ENCODE measurements around the gene PLA2G4A.

The PLA2G4A gene

GRCh38 chr1:186978596-186979556 is 150.1 kb downstream of the PLA2G4A start:
- DNase-seq (ENCODE audit: low spot score) = no peak

DNA sequence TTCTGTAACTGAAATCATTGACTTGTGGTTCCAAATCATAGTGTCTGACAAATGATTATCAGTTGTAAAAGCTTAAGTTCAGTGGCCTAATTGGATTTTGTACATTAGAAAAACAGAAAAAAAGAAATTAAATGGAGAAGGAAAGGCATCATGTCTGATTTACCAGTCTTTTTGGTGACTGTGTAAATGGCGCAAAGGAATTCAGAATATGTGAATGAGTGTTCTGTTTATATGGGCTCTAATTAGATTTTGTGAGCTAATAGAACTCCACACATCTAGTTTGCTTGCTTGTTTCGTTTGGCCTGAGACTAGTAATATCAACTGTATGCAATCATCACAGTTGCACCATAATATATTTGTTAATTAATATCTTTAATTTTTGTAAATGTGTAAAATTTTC is 151.7 kb downstream of the PLA2G4A start:
- DNase-seq (ENCODE audit: low spot score) = no peak

- no peak for DNase-seq (ENCODE audit: low spot score)
Observed at GRCh38 chr1:186982116-186982515, 153.4 kb downstream of the PLA2G4A start.

DNA sequence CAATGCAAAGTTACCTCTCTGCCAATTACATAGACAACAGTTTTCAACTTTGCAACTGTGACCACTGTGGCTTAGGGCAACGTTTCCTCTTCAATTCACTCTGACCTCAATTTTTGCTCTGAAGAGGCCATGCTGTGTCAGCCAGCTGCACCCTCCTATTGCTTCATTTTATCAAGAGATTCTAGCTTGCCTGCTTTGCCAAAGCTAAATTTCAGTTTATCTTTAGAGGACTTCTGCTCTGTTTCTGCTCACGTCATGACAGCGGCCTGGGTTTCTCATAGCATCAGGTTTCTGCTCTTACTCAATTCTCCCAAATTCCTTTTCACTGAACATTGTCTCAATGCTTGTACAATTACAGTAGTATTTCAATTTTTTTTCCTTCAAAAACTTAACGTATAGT is 154.6 kb downstream of the PLA2G4A start:
- peak; percentile 46 for DNase-seq (ENCODE audit: low spot score)

- no peak for DNase-seq (ENCODE audit: low spot score)
Observed at GRCh38 chr1:186984959-186985358, 156.2 kb downstream of the PLA2G4A start.

GRCh38 chr1:186985889-186986491 is 157.2 kb downstream of the PLA2G4A start:
- peak; percentile 15 for DNase-seq (ENCODE audit: low spot score)

- DNase-seq (ENCODE audit: low spot score) = no peak
Observed at GRCh38 chr1:186987065-186987464, 158.3 kb downstream of the PLA2G4A start.

GRCh38 chr1:186987769-186988168 is 159.0 kb downstream of the PLA2G4A start:
- DNase-seq (ENCODE audit: low spot score) = no peak

DNA sequence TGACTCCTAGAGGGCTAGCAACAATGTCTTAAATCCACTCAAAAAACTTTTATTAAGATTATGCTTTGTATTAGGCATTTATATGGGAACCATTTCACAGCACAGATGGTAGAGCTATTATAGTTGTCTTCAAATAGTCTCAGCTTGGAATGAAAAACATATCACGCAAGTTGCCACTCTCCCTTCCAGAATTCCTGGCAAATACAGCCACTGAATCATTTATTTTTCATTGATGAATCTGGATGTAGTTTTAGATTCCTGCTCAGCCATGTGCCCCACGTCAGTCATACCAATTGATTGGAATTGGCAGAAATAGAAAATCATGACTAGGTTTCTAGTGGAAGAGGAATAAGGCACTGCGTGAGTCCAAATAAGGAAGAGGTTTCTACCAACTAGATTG is 165.2 kb downstream of the PLA2G4A start:
- DNase-seq (ENCODE audit: low spot score) = no peak

GRCh38 chr1:186994897-186995296 is 166.1 kb downstream of the PLA2G4A start:
- DNase-seq (ENCODE audit: low spot score) = no peak

- no peak for DNase-seq (ENCODE audit: low spot score)
Observed at GRCh38 chr1:186996816-186997215, 168.1 kb downstream of the PLA2G4A start.

- no peak for DNase-seq (ENCODE audit: low spot score)
Observed at GRCh38 chr1:186997877-186998276, 169.1 kb downstream of the PLA2G4A start.

DNA sequence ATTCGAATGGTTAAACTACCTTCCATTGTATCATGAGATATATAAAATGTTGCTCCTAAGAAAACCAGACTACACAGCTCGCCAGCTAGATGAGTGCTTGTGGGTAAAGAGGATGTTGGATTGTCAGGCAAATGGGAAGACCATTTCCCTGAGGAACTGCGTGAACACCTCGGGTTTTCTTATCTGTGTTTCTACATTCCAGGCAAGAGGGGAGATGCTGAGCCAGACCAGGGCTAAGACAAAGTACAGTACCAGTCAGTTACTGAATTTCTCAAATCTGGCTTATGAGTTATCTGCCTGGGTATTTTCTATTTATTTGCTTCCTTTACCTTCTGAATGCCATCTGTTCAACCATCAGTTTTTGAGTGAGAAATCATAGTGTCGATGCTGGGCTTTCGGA is 170.8 kb downstream of the PLA2G4A start:
- no peak for DNase-seq (ENCODE audit: low spot score)

DNA sequence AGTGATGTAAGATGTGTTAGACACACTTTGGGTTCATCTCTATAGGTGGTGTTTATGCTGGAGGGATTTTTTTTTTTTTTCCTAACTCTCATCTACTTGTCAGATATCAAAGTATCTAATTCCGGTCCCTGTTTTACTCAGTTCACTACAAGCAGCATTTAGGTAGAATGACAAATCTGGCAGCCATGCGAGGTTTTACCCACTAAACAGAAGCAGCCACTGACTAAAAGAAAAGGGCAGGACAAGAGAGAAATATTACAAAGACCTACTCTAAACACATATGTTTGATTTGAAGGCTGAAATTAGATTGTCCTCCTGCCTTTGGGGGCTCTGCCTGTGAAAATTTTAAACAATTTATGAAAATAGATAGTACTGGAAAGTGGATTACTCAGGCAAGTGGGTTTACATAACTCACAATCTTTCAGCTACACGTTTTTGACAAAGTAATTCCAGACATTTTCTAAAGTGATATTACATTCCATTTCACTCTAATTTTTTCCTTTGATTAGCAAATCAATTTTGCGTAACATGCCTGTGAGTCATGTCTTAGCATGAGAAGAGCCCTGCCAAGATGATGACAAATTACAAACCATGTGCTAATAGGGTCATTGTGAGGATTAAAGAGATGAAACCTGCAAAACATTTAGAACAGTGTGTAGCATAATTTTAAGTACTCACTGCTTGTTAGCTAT is 172.6 kb downstream of the PLA2G4A start:
- DNase-seq (ENCODE audit: low spot score) = no peak

- DNase-seq (ENCODE audit: low spot score) = no peak
Observed at GRCh38 chr1:187003353-187003752, 174.6 kb downstream of the PLA2G4A start.

DNA sequence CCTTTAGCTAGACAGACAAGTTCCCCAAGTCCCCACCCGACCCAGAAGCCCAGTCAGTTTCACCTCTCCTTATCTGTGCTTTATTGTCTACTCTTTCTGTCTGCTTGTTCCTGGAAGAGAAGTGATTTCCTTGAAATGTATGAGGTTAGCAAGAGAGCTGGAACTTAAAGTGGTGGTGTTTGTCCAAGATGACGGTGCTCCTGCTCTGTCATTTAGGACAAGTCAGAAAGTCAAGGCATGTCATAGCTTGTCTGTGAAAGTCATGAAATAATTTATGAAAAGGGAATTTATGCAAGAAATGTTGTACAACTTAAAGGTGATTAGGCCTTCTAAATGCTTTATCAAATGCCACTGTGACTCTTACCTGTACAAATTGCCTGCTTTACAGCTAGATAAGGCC is 178.1 kb downstream of the PLA2G4A start:
- DNase-seq (ENCODE audit: low spot score) = no peak

DNA sequence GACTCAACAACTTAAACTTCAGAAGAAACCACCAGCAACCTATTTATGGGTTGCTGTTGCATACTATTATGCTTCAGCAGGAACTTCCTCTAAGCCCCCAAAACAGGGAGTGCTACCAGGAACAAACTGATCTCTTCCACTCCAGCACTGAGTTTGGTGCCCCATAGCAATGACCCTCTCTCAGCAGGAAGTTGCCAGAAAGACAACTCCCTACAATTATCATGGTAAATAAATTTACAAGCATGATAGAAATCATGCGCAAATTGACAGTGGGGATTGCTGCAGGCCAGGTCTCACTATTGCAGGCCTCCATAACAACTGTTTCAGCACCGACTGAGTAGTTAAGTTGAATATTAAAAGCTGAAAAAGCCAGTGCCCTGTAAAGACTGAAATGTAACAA is 180.6 kb downstream of the PLA2G4A start:
- no peak for DNase-seq (ENCODE audit: low spot score)

DNA sequence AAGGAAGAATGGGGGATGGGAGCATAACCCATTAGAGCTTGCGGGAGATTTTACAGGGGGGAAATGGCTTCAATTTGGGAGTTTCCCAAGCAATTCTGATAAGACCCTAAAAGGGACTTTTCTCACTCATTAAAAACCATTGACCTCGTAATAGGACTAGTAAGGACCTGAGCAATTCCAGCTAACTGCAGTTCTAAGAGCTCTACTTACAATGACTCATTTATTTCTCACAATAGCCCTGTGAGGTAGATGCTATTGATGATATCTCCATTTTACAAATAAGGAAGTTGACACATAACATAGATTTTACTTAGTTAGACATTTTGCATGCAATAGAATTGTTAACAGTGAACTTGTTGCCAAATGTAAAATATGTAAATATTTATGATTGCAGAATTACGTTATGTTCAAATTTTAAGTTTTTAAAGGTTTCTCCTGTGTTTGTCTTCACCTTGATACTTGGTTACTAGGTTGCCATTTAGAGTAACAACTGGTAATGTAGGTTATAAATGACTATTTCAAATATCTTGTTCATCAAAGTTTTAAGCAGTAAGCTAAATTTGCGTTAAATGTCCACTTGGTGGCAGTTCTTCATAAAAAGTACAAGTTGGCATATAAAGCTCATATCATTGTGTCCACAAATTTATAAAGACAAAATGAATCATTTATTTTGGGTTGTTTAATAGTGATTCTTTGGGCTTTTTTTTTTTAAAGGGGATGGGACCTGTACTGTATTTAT is 182.0 kb downstream of the PLA2G4A start:
- DNase-seq (ENCODE audit: low spot score) = no peak

DNA sequence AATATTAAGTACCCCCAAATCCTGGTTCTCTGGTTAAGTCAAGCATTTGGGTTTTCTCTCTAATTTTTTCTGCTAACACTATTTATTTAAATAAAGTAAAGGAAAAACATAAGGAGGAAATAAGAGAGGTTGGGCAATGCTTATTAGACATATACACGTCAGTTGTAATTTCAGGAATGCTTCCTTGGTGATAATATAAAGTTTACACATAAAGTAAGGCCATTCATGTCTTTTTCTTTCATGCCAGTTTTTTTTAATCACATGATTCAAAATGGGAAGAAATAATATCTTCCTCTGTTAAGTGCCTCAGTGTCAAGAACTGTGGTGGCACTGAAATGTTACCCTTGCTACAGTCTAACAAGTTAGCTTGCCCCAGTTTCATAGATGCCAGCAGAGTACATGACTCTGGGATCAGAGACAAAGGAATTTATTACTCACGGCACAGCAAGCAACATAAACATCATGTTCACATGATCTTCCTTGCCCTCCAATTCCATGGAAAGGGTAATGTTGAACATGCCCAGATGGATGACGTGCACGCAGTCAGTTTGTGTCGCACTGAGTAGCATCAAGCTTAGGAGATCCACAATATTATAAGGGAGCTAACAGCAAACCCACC is 184.9 kb downstream of the PLA2G4A start:
- DNase-seq (ENCODE audit: low spot score) = no peak

GRCh38 chr1:187018291-187018690 is 189.5 kb downstream of the PLA2G4A start:
- no peak for DNase-seq (ENCODE audit: low spot score)

DNA sequence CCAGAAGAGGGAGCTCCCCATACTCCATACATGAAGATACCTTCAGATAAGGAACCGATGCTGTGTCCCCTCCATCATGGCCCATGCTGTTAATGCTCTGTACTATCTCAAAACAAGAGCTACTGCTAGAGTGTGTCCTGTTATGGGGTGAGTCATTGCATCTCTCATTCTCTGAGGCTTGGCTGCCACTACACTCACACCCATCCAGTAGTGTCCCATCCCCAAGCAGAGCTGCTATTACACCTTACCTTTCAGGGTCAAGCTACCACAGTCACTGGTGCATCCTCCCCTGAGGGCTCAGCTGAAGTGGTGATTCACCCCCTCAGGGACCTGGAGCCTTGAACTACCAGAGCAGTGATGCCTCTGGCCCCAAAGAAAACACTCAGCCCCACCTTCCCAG is 198.5 kb downstream of the PLA2G4A start:
- DNase-seq (ENCODE audit: low spot score) = no peak

Data from hepatic stellate cell (primary cell).